ENCODE results near the gene FASTK. TPM values are rescaled to one million over a fixed set of nuclear protein-coding genes. Genes with fewer than 3 reads are reported as not detected.

The FASTK gene
- total and polyA plus RNA-seq, 3 donors from 2014 or later: 60.3 to 124 (median 114) TPM

DNA sequence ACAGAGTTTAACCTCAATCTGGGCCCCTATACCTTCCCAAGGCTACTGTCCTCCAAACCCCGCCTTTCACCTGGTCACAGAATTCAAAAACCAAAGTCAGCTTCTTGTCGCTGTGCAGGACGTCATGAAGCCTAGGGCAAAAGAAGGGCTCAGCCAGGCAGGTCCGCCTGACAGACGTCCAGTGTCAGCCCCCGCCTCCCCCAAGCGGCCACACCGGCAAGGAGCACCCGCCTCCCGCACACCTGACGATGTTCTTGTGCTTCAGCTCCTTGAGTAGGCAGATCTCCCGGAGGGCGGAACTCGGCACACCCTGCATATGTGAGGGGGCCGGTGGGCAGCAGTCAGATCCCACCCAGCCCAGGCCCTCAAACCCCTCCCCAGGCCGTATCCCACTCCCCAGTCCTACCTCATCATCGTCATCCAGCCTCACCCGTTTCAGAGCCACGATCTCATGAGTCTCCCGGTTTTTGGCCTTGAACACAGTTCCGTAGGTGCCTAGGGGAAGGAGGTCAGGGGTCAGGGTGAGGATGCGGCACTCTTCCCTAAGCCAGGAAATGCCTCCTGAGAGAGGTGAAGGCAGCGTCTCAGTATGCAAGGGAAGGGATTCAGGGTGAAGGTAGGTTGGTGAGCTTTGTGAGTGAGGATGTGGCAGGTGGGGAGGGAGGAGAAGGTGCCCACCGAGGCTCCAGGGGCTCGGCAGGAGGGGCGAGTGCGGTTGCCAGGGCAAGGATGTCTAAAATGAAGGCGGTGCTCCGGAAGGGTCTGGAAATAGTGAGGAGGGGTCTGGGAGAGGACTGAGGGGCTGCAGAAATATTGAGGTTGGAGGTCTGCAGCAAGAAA is 23.7 kb downstream of the FASTK start:
- no peak for DNase-seq
- TF ChIP-seq, protein P1, sequence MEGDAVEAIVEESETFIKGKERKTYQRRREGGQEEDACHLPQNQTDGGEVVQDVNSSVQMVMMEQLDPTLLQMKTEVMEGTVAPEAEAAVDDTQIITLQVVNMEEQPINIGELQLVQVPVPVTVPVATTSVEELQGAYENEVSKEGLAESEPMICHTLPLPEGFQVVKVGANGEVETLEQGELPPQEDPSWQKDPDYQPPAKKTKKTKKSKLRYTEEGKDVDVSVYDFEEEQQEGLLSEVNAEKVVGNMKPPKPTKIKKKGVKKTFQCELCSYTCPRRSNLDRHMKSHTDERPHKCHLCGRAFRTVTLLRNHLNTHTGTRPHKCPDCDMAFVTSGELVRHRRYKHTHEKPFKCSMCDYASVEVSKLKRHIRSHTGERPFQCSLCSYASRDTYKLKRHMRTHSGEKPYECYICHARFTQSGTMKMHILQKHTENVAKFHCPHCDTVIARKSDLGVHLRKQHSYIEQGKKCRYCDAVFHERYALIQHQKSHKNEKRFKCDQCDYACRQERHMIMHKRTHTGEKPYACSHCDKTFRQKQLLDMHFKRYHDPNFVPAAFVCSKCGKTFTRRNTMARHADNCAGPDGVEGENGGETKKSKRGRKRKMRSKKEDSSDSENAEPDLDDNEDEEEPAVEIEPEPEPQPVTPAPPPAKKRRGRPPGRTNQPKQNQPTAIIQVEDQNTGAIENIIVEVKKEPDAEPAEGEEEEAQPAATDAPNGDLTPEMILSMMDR (IDR thresholded peaks at IDR 0.05): no peak
- TF ChIP-seq POLR2A (IDR thresholded peaks at IDR 0.05): no peak
- Histone ChIP-seq H3K4me3 (peak overlapping the region; percentile 86 to 93), H3K4me1 (peaks cover 28% of the 10 kb centered on the region), H3K36me3 (ENCODE audit: low read depth, missing control alignments) (no peaks in the 10 kb centered on the region), H3K27me3 (no peaks in the 10 kb centered on the region), H3K9me3 (no peaks in the 10 kb centered on the region), H3K27ac (no peak overlapping the region)
- intact Hi-C loops (cut with DNase I; ENCODE audit: low total_unique reads): no loop called here
- 22 to 35% methylated on average over 22 to 29 of the region's 29 CpGs for WGBS, 2 donors

- no peak for DNase-seq
- no peaks in the 10 kb centered on the region for H3K27me3 ChIP-seq
- no peak overlapping the region for H3K4me3 ChIP-seq
- intact Hi-C loops (cut with DNase I; ENCODE audit: low total_unique reads): no loop called here
- no peaks in the 10 kb centered on the region for H3K36me3 ChIP-seq (ENCODE audit: low read depth, missing control alignments)
- no peak overlapping the region for H3K27ac ChIP-seq
- WGBS, 2 donors: 76 to 85% methylated on average over 6 of the region's 6 CpGs
- H3K9me3 ChIP-seq: no peaks in the 10 kb centered on the region
- TF ChIP-seq POLR2A (IDR thresholded peaks at IDR 0.05): no peak
- TF ChIP-seq, protein P1 (IDR thresholded peaks at IDR 0.05): no peak
- peaks cover 22% of the 10 kb centered on the region for H3K4me1 ChIP-seq
Measured at GRCh38 chr7:151056283-151056665, 24.3 kb downstream of the FASTK start.

DNA sequence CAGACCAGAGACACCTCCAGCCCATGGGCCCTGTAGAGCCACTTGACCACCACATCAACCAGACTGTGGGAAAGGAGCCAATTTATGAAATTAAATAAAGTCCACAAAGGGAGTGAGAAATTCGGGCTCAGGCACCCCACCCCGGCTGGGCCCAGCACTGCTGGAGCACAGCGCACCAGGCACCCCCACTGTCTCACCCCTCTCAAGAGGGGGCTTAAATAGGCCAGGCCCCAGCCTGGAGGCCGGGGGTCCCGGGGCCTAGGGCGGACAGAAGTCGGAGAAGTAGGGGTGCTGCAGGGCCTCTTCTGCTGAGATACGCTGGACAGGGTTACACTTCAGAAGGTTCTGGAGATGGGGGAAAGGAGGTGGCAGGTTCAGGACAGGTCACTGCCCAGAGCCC is 26.9 kb downstream of the FASTK start:
- Histone ChIP-seq H3K4me3 (no peak overlapping the region), H3K27ac (no peak overlapping the region), H3K9me3 (no peaks in the 10 kb centered on the region), H3K27me3 (no peaks in the 10 kb centered on the region), H3K4me1 (peaks cover 10% of the 10 kb centered on the region), H3K36me3 (ENCODE audit: low read depth, missing control alignments) (no peaks in the 10 kb centered on the region)
- intact Hi-C loops (cut with DNase I; ENCODE audit: low total_unique reads): no loop called here
- DNase-seq: no peak
- WGBS, 2 donors: 90 to 100% methylated on average over 1 to 8 of the region's 8 CpGs
- TF ChIP-seq, protein P1 (IDR thresholded peaks at IDR 0.05): no peak
- TF ChIP-seq POLR2A (IDR thresholded peaks at IDR 0.05): no peak

DNA sequence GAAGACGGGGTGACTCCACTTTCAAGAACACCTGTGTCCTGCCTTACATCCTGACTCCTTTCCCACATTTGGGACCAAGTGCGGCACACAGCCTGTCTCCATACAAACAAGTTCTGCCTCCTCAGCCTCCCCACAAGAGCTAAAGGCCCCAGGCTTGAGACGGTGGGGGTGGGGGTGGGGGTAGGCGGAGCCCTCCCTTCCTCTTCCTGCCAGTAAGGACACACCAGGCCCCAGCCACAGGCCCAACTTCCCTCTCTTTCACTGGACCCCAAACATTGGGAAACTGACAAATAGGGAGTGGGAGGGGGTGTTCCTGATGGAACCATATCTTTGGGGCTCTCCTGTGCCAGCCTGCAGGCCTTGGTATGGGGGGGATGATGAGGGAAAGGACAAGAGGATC is 27.5 kb downstream of the FASTK start:
- H3K27ac ChIP-seq: no peak overlapping the region
- WGBS, 2 donors: 84 to 87% methylated on average over 4 of the region's 4 CpGs
- intact Hi-C loops (cut with DNase I; ENCODE audit: low total_unique reads): no loop called here
- no peaks in the 10 kb centered on the region for H3K9me3 ChIP-seq
- no peak for TF ChIP-seq POLR2A (IDR thresholded peaks at IDR 0.05)
- TF ChIP-seq, protein P1 (IDR thresholded peaks at IDR 0.05): no peak
- peaks cover 6% of the 10 kb centered on the region for H3K4me1 ChIP-seq
- H3K27me3 ChIP-seq: no peaks in the 10 kb centered on the region
- H3K4me3 ChIP-seq: no peak overlapping the region
- H3K36me3 ChIP-seq (ENCODE audit: low read depth, missing control alignments): no peaks in the 10 kb centered on the region
- DNase-seq: no peak

DNA sequence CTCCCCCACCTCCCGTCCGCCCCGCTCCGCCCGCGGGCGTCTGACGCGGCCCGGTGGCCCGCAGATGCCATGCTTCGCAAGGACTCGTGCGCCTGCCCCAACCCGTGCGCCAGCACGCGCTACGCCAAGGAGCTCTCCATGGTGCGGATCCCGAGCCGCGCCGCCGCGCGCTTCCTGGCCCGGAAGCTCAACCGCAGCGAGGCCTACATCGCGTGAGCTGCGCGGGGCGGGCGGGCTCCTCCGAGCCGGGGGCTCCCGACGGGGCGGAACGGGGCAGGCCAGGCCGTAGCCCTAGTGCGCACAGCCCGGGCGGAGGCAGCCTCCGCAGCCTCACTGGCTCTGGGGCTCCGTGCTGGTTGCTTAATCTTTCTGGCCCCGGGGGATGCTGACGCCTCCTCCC is 29.5 kb downstream of the FASTK start:
- TF ChIP-seq POLR2A (IDR thresholded peaks at IDR 0.05): no peak
- TF ChIP-seq, protein P1 (IDR thresholded peaks at IDR 0.05): no peak
- no peak overlapping the region for H3K4me3 ChIP-seq
- H3K4me1 ChIP-seq: no peaks in the 10 kb centered on the region
- H3K36me3 ChIP-seq (ENCODE audit: low read depth, missing control alignments): no peaks in the 10 kb centered on the region
- no peak overlapping the region for H3K27ac ChIP-seq
- DNase-seq: peak; percentile 79
- H3K27me3 ChIP-seq: no peaks in the 10 kb centered on the region
- intact Hi-C loops (cut with DNase I; ENCODE audit: low total_unique reads): no loop called here
- 2 to 15% methylated on average over 4 to 48 of the region's 50 CpGs for WGBS, 2 donors
- H3K9me3 ChIP-seq: no peaks in the 10 kb centered on the region

Data from testis (tissue), 3 donors.